CD4-positive, alpha-beta T cell treated with Interleukin-10 for 1 hour (primary cell): ENCODE data around the gene SLC38A9.
"Not testable (repeated sequence)": the region's sequence is repeated elsewhere in the genome, so short reads cannot be mapped to it uniquely, and the experiment has no call there.

Source experiments
- DNase-seq: peaks from one replicate; pipeline ENCODE4 v3.0.0-alpha.2; 2020

SLC38A9 gene

GRCh38 chr5:55712023-55712859 lies at the start of gene SLC38A9:
Gene SLC38A9 (minus strand): TSS chr5:55712324. CDS start chr5:55697958, 14,366 bp downstream.
- peak; percentile 91 for DNase-seq

GRCh38 chr5:55761721-55762120 lies 49.6 kb upstream of the SLC38A9 start:
- DNase-seq, result not testable (repeated sequence)

- no peak for DNase-seq
Measured at GRCh38 chr5:55758714-55759113, 46.6 kb upstream of the SLC38A9 start.

GRCh38 chr5:55758231-55758630 lies 46.1 kb upstream of the SLC38A9 start:
- DNase-seq, result no peak

- no peak for DNase-seq
Measured at GRCh38 chr5:55750499-55750898, 38.4 kb upstream of the SLC38A9 start.

- no peak for DNase-seq
Measured at GRCh38 chr5:55750063-55750462, 37.9 kb upstream of the SLC38A9 start.

GRCh38 chr5:55749387-55749786 lies 37.3 kb upstream of the SLC38A9 start:
- no peak for DNase-seq

- no peak for DNase-seq
Measured at GRCh38 chr5:55747778-55748318, 35.7 kb upstream of the SLC38A9 start.

GRCh38 chr5:55742778-55743177 lies 30.7 kb upstream of the SLC38A9 start:
- no peak for DNase-seq

- no peak for DNase-seq
Measured at GRCh38 chr5:55737793-55738192, 25.7 kb upstream of the SLC38A9 start, which contains the start of gene DDX4. Gene DDX4 (plus strand): TSS chr5:55738061. CDS start chr5:55738964, 903 bp downstream.

- DNase-seq, result no peak
Measured at GRCh38 chr5:55734658-55735057, 22.5 kb upstream of the SLC38A9 start.

- no peak for DNase-seq
Measured at GRCh38 chr5:55732585-55732984, 20.5 kb upstream of the SLC38A9 start.

- no peak for DNase-seq
Measured at GRCh38 chr5:55731848-55732247, 19.7 kb upstream of the SLC38A9 start.

GRCh38 chr5:55724281-55724680 lies 12.2 kb upstream of the SLC38A9 start:
- no peak for DNase-seq

GRCh38 chr5:55720188-55720703 lies 8.1 kb upstream of the SLC38A9 start:
- no peak for DNase-seq

GRCh38 chr5:55719026-55719425 lies 6.9 kb upstream of the SLC38A9 start:
- DNase-seq, result not testable (repeated sequence)

GRCh38 chr5:55715519-55716078 lies 3.5 kb upstream of the SLC38A9 start:
- no peak for DNase-seq

GRCh38 chr5:55714749-55715148 lies 2.6 kb upstream of the SLC38A9 start:
- no peak for DNase-seq

GRCh38 chr5:55714339-55714738 lies 2.2 kb upstream of the SLC38A9 start:
- DNase-seq, result no peak

- DNase-seq, result no peak
Measured at GRCh38 chr5:55713871-55714270, 1.7 kb upstream of the SLC38A9 start.

- DNase-seq, result no peak
Measured at GRCh38 chr5:55711507-55712022, 559 bp downstream of the SLC38A9 start.

GRCh38 chr5:55708732-55709131 lies 3.4 kb downstream of the SLC38A9 start:
- DNase-seq, result no peak

- no peak for DNase-seq
Measured at GRCh38 chr5:55706230-55706629, 5.9 kb downstream of the SLC38A9 start.
